SJSA1 (cell line): Measurements from ENCODE around the gene STXBP5. TPM values are rescaled to one million over a fixed set of nuclear protein-coding genes. Genes with fewer than 3 reads are reported as not detected.

Experiments used
- DNase-seq, 2 experiments: peaks; one replicate each; pipeline ENCODE4 v3.0.0-alpha.2; 2015 to 2020; ENCODE audit warnings: low spot score in 2 of 2, low read depth in 1 of 2
- H3K27ac ChIP-seq: fragments of 250-450 bp; sonication (Bioruptor Pico); 2 replicates; pipeline ENCODE4 v1.5.1; 2020; ENCODE audit warnings: mild to moderate bottlenecking, moderate library complexity
- H3K27me3 ChIP-seq: fragments of 250-450 bp; sonication (Bioruptor Pico); replicated peaks from 2 replicates; pipeline ENCODE4 v1.5.1; 2020; ENCODE audit warnings: mild to moderate bottlenecking, moderate library complexity
- H3K36me3 ChIP-seq: fragments of 250-450 bp; sonication (Bioruptor Pico); 2 replicates; pipeline ENCODE4 v1.5.1; 2020; ENCODE audit warnings: mild to moderate bottlenecking
- H3K4me1 ChIP-seq: fragments of 250-450 bp; sonication (Bioruptor Pico); replicated peaks from 2 replicates; pipeline ENCODE4 v1.6.1; 2021; ENCODE audit warnings: mild to moderate bottlenecking
- H3K4me3 ChIP-seq: fragments of 250-450 bp; sonication (Bioruptor Pico); 2 replicates; pipeline ENCODE4 v1.5.1; 2020; ENCODE audit warnings: mild to moderate bottlenecking
- H3K9me3 ChIP-seq: fragments of 250-450 bp; sonication (Bioruptor Pico); replicated peaks from 2 replicates; pipeline ENCODE4 v1.5.1; 2020; ENCODE audit warnings: mild to moderate bottlenecking
- total RNA-seq: library from RNA; depleted of rRNA; stranded (reverse); fragments of >200 nt; shearing (Covaris generic); gene quantifications from 2 replicates; pipeline ENCODE4 v1.2.3, GENCODE V29; 2014

STXBP5 gene
- total RNA-seq, 1 experiment from 2014 or later: 19.5 TPM

DNA sequence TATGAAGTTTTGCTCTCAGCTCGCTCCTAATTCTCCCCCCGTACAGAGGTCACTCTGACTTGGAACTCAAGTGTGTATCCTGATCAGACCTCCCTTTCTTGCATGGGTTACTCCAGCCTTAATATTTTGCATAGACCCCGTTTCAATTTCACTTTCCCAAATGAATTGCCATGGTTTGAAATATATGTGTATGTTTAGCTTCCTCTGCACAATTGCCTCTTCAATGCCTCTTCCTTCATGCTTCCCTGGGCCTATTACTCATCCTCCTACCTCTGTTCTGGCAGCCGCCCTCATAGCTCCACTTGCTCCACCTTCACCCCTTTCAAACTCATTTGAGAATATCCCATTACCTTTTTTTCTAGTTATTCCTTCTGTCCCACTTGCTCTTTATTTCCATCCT lies 214.3 kb downstream of the STXBP5 start:
- Histone ChIP-seq H3K4me3 (no peak overlapping the region), H3K27ac (no peak overlapping the region), H3K27me3 (no peaks in the 10 kb centered on the region; the same call in 1 of the 2 replicates), H3K36me3 (no peaks in the 10 kb centered on the region), H3K4me1 (no peaks in the 10 kb centered on the region), H3K9me3 (no peaks in the 10 kb centered on the region)
- DNase-seq: no peak

DNA sequence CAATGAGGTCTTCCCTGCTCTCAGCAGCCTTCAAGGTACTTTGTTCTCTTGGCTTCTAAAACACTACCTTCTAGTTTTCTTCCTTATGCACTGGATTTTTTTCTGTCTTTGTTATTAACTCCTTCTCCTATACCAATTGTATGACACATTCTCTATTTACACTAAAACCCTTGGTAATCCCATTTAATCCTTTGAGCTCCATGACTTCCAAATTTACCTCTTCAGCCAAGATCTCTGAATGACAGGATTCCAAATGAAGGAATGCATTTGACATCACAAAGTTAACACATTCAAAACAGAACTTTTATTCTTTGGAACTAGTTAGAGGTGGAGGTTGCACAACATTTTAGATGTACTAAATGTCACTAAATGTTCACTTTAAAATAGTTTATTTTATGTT lies 217.7 kb downstream of the STXBP5 start:
- no peak for DNase-seq
- no peaks in the 10 kb centered on the region for H3K36me3 ChIP-seq
- no peaks in the 10 kb centered on the region for H3K9me3 ChIP-seq
- H3K4me3 ChIP-seq: no peak overlapping the region
- no peak overlapping the region for H3K27ac ChIP-seq
- H3K27me3 ChIP-seq: no peaks in the 10 kb centered on the region
- H3K4me1 ChIP-seq: no peaks in the 10 kb centered on the region

DNA sequence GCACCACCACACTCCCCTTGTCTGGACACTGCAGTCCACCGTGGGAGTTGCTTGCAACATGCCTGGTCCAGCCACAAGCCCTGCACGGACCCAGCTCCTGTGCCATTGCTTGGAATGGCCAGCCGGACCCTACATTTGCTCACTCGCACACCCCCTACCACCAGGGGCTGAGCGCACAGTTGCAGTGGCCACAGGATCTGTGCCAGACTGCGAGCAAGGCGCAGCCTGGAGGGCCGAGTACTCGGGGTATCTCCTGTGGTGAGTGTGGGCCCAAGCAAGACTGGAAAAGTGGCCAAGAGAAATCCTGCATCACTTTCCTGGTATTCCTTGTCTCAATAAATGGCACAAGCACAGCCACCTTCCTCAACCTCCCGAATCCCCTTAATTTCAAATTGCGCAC lies 218.9 kb downstream of the STXBP5 start:
- Histone ChIP-seq H3K27ac (no peak overlapping the region), H3K4me3 (no peak overlapping the region), H3K27me3 (no peaks in the 10 kb centered on the region), H3K9me3 (no peaks in the 10 kb centered on the region), H3K4me1 (no peaks in the 10 kb centered on the region), H3K36me3 (no peaks in the 10 kb centered on the region)
- no peak for DNase-seq

DNA sequence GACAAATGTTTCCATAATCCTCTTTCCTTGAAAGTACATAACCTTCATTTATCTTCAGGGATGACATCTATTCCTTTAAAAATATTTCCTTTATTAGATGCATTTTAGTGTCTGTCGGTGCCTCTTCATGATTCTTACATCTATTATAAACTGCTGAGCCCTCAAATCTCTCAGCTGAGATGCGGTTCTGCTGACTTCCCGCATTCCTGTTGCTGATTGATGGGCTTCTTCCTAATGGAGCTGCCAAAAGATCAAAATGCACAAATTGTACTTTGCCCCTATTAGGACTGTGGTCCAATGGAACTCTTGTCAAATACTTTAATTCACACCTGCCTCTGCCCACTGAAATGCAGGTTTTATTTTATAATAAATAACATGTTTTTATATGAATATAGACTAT lies 225.6 kb downstream of the STXBP5 start:
- H3K4me1 ChIP-seq: no peaks in the 10 kb centered on the region
- no peaks in the 10 kb centered on the region for H3K36me3 ChIP-seq
- no peak for DNase-seq
- H3K9me3 ChIP-seq: no peaks in the 10 kb centered on the region
- no peak overlapping the region for H3K27ac ChIP-seq
- no peaks in the 10 kb centered on the region for H3K27me3 ChIP-seq
- no peak overlapping the region for H3K4me3 ChIP-seq

DNA sequence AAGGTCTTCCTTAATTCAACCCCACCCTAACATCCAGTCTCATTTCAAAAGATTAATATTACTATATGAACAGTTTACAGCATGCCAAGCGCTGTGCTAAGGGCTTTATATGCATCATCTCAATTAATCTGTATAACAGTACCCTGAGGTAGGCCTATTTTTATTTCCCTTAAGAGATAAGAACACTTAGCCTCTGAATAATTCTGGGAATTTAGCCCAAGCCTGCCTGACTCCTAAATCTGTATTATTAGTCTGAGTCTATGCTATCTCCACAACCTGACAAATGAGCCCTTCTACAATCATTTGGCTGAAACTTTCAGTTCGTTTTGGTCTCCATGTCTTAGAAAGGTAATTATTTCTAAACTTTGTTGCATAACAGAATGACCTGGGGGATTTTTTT lies 226.6 kb downstream of the STXBP5 start:
- no peak for DNase-seq
- H3K36me3 ChIP-seq: no peaks in the 10 kb centered on the region
- no peak overlapping the region for H3K27ac ChIP-seq
- no peaks in the 10 kb centered on the region for H3K4me1 ChIP-seq
- H3K27me3 ChIP-seq: no peaks in the 10 kb centered on the region
- no peaks in the 10 kb centered on the region for H3K9me3 ChIP-seq
- no peak overlapping the region for H3K4me3 ChIP-seq

DNA sequence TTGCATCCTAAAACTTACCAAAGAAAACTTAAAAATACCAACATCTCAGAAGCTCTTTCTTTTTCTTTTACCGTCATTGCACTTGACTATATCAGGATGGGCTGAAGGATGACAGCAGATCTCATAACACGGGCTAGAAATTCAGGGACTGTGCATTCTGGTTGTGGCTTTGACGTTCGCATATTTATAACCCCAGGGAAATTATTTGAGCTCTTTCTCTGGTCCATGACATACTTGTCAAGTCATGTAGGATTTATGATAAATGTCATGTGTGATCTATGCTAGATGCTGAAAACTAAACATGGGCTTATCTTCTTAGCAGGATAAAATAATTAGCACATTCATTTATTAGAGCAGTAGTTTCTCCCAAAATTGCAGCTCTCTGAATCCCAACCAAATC lies 229.9 kb downstream of the STXBP5 start:
- H3K4me3 ChIP-seq: no peak overlapping the region
- H3K36me3 ChIP-seq: no peaks in the 10 kb centered on the region
- H3K9me3 ChIP-seq: no peaks in the 10 kb centered on the region
- no peak for DNase-seq
- H3K4me1 ChIP-seq: no peaks in the 10 kb centered on the region
- H3K27ac ChIP-seq: no peak overlapping the region
- no peaks in the 10 kb centered on the region for H3K27me3 ChIP-seq

DNA sequence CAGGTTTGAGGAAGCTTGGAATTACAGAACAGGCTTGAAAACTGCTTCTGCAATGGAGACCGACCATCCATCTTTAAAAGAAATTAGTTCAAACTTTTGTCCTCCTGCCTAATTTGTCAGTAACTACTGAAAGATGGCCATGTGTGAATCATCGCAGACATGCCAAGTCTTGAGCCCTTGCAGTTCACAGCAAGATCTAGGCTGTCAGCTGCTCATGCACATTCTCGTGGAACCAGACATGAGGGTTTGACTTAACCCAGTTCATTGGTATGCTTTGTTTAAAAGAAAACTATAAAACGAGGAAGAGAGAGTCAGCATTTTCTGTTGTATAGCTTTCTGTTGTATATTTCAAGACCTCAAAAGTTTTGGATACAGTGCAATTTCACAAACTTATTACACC lies 230.3 kb downstream of the STXBP5 start:
- Histone ChIP-seq H3K4me3 (no peak overlapping the region), H3K36me3 (no peaks in the 10 kb centered on the region), H3K9me3 (no peaks in the 10 kb centered on the region), H3K4me1 (no peaks in the 10 kb centered on the region), H3K27ac (no peak overlapping the region), H3K27me3 (no peaks in the 10 kb centered on the region)
- no peak for DNase-seq

DNA sequence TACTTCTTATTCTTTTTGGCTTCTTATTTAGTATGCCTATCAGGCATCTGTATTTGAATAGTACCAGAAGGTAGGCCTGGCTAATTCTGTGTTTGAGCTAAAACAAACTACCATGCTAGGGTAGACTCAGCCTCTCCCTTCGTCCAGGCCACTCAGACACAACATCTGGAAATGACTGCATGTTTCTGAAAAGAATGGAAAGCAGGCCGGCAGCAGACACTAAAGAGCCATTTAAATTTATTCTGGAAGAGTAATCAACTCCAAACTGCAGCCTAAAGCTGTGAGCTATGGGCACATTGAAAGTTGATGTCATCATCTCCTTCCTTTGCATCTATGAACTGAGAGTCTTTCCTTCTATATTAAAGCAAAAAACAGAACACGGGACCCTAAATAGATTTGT lies 233.4 kb downstream of the STXBP5 start:
- no peaks in the 10 kb centered on the region for H3K36me3 ChIP-seq
- H3K4me3 ChIP-seq: no peak overlapping the region
- H3K9me3 ChIP-seq: no peaks in the 10 kb centered on the region; the same call in 1 of the 2 replicates
- H3K4me1 ChIP-seq: no peaks in the 10 kb centered on the region
- H3K27me3 ChIP-seq: no peaks in the 10 kb centered on the region
- no peak for DNase-seq
- no peak overlapping the region for H3K27ac ChIP-seq

DNA sequence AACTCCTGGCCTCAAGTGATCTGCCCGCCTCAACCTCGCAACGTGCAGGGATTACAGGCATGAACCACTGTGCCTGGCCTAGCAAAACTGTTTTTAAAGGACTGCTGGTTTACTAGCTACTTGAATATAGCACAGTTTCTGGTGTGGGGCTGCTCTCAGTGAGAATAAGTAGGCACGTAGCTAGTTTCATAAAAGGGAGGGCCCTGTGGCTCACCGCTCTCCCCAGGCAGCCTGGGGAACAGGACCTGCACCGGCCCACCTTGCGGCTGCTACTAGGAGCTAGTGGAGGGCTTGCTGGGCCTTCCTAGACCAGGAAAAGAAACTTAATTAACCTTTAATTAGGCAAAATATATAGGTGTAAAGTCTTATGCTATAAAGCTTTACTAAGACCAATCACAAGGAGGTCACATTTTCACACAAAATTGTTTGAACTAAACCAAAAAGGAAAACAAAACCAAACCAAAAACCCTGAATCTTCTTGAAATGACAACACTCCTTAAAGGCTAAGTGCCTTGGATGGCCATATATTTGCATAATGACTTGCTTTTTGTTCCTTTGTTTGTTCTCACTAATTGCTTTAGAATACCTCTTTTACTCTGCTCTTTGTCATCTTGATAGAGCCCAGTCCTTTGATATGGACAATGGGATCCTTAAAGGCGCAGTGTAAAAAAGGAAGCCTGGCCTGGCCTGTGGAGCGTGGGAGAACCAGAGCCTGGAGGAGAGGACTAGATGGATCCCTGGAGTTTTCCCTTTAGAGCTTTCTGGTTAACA lies 234.7 kb downstream of the STXBP5 start:
- H3K27me3 ChIP-seq: no peaks in the 10 kb centered on the region

More for the DNA sequence above, 234.7 kb downstream of the STXBP5 start:
- H3K4me1 ChIP-seq: no peaks in the 10 kb centered on the region
- DNase-seq: no peak
- H3K27ac ChIP-seq: no peak overlapping the region
- no peaks in the 10 kb centered on the region for H3K36me3 ChIP-seq
- H3K4me3 ChIP-seq: no peak overlapping the region
- H3K9me3 ChIP-seq: no peaks in the 10 kb centered on the region; the same call in 1 of the 2 replicates
